Measurements from ENCODE around the gene HCRT.
A peak's percentile ranks its signal among the peaks of the same experiment; 100 is the strongest.
"Not testable (repeated sequence)": the region's sequence is repeated elsewhere in the genome, so short reads cannot be mapped to it uniquely, and the experiment has no call there.

Gene HCRT

DNA sequence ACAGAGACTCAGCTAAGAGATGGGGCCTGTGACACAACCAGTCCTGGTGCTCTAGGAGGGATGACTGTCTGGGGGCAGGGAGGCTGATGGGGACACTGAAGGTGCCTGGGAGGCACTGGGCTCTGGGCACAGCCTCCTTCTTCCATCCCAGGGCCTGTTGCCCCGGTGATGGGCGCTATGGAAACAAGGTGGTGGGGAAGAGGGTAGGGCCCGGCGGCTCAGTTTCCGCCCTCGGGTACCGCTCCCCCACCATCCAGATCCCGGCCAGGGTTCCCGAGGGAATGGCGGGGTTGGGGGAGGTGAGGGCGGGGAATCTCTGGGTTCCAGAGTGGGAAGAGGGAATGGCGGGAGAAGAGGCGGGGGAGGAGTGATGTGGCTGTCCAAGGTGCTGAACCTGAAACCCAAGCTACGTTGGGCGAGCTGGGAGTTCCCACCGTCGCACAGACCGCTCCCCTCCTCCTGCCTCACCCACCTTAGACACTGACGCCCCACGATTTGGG lies 5.3 kb downstream of the HCRT start:
- DNase-seq (ENCODE audit: low read depth) = no peak

DNA sequence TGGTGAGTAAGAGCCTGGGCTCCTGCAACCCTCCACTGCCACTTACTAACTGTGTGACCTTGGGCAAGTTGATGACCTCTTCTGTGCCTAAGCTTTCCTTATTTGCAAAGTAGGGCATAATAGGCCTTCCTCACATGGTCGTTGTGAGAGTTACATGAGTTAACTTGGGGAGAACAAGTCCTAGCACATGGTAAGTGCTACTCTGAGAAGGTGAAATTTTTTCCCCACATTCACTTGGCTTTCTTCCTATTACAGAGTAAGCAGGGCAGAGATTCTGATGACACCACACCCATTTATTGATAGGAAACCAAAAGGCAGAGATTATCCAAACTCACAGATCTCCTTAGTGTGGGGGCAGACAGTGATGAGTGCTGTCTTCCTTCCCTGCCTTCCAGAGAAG lies 5.9 kb downstream of the HCRT start:
- DNase-seq (ENCODE audit: low read depth) = no peak

DNA sequence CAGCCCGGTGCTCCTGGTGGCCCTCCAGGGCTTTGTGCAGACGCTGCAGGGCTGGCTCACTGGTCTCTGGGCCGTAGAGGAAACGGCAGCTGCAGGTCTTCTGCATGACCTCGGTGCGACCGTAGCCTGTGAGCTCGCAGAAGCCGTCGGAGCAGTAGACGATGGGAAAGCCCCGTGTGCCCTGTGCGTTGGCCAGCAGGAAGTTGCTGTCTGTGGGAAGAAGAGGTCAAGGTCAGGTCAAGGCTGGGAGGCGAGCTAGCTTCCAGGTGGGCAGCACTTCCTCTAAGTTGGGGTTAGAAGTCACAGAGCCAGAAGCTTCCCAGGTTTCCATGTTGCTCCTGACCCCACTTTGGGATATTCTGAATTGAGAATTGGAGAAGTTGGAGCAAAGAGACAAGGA lies 6.4 kb downstream of the HCRT start:
- DNase-seq (ENCODE audit: low read depth) = no peak

DNA sequence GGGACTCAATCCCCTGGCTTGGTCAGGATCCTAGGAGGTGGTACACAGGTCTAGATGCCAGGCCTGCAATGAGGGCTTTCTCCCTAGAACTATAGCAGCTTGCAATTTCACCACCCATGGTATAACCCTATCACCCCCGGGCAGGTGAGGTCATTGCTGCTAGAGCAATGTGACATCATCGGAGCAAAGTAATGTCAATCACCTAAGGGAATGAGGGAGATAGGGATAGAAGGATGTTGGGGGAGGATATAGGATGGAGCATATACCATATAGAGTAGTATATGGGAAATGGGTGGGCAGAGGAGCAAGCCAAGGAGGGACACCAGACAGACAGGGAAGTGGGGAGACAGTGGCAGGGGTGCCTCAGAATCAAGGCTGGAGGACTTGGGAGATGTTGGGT lies 7.6 kb downstream of the HCRT start:
- no peak for DNase-seq (ENCODE audit: low read depth)

DNA sequence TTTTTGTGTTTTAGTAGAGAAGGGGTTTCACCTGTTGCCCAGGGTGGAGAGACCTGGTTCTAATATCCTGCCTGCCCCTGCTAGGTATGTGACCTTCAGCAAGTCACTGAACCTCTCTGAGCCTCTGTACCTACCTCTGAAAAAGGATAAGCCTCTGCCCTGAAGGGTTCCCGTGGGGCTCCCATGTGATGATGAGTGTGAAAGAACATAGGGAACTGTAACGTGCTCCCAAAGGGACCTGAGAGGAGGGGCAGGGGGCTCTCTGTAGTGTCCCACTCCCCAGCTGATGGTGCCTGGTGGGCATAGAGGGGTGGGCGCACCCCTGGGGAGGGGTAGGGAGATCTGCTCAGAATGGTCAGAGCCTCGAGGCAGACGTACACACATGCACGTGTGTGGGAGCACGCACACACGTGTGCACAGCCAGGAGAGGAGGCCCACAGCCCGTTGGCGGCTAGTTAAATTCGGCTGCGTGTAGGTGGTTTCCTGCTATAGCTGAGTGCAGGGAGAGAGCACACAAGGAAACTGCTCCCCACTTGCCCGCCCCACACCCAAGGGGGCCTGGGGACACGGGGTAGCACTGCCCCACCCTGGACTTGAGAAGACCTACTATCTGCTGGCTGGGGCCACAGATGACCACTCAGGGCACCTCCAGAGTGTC lies 11.0 kb downstream of the HCRT start:
- DNase-seq (ENCODE audit: low read depth) = no peak

DNA sequence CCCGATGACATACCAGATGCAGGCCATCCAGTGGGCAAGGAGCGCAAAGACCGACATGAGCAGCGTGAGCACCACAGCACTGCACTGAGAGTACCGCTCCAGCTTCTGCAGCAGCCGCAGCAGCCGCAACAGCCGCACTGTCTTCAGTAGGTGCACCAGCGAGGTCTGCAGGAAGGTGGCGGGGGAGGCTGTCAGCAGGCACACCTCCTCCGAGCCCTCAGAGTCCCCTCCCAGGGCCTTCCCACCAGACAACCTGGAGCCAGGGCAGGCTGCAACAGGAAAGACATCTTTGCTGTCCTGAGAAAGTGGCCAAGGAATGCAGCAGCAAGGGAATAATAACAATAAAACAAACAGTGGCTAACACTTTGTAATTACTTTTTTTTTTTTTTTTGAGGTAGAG lies 13.4 kb downstream of the HCRT start:
- no peak for DNase-seq (ENCODE audit: low read depth)

DNA sequence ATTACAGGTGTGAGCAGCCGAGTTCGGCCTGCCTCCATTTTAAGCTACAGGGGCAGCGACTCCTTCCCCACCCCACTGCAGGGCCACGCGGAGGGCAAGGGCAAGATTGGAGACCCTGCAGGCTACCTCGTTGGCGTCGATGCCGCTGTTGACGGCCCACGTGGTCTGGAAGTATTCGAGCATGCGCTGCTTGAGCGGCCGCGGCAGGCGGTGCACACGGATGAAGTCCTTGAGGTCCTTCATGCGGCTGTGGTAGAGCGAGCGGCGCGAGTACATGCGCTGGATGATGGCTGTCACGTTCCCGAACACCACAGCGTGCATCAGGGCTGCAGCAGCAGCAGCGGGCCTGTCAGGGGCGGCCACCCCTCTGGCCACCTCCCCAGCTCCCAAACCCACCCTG lies 15.9 kb downstream of the HCRT start:
- no peak for DNase-seq (ENCODE audit: low read depth)

DNA sequence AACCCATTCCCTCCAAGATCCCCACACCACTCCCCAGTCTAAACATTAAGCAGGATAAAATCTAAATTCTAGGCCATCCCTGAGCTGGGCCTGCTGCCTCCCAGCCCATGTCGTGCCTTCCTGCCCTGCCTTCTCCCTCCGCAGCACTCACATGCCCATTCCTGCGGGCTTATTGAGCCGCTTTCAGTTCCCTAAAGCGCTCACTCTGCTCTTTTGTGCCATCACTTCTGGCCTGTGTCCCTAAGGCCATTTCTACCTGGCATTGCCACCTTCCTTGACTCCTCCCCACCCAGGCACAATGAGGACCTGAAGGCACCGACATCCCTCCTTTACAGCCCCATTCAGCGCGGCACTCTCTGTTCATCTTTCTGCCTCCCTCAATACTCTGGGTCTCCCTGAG lies 17.4 kb downstream of the HCRT start:
- no peak for DNase-seq (ENCODE audit: low read depth)

DNA sequence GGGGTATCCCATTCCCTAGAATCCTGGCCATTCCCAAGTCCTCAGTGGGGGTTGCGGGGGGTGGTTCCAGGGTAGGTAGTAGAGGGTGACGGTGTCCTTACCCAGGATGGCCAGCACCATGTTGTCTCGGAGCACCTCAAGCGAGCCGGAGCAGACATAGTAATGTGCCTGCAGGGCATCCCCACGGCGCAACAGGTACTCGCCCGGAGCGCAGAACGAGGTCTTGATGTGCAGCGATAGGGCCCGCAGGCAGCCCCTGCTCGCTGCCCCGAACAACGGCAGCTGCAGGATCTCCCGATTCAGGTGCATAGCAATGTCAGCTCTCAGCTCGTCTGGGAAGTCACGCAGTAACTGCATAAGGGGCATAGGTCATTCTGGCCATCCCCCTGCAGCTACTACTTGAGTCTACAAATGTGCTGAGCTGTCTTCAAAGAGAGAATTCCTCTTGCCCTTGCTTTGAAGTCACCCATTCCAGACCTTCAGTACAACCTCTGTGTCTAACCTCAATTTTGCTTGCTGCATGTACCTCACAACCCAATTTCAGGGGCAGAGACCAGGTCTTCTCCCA lies 19.0 kb downstream of the HCRT start:
- DNase-seq (ENCODE audit: low read depth) = no peak

DNA sequence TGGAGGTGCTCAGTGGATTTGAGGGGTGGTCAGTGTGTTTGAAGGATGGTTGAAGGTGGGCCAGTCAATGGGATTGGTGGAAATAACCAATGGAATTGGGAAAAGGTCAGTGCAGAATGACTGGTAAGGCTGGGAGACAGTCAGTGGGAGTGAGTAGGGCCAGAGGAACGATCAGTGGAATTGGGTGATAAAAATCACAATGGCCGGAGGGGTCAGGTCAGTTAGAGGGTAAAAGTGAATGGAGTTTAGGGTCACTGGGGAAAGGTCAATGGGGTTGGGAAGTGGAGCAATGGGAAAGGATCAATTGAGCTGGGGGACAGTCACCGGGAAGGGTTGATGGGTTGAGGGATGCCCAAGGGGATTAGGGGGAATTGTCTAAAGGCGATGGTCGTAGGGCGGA lies 19.5 kb downstream of the HCRT start:
- no peak for DNase-seq (ENCODE audit: low read depth)

DNA sequence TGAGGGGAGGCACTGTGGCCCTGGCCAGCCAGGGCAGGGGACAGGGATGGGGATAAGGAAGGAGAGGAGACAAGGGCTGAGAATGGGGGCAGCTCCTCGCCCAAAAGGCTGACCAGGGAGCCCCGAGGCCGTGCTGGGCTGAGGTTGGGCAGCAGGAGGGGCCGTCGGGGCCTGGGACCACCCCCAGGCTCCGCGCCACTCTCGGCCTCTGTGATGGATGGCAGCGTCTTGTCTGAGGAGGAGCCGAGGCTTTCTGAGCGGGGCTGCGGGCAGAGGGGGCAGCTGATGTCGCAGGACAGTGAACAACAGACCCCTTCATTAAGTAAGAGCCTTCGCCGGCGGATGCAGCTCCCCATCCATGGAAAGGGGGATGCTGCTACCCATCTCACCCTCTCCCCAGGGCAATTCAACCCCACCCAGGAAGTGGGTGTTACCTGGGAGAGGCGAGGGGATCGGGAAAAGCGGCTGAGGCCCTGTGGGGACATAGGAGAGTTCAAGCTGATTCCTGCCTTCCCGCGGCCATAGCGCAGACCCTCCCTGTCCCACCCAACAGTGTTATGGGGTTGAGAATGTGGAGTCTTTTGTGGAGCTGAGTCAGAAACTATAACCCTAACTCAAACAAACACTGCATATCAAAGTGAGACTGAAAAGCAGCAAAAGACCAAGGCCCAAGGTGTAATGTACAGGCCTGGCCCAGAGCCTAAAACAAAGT lies 21.4 kb downstream of the HCRT start:
- no peak for DNase-seq (ENCODE audit: low read depth)

DNA sequence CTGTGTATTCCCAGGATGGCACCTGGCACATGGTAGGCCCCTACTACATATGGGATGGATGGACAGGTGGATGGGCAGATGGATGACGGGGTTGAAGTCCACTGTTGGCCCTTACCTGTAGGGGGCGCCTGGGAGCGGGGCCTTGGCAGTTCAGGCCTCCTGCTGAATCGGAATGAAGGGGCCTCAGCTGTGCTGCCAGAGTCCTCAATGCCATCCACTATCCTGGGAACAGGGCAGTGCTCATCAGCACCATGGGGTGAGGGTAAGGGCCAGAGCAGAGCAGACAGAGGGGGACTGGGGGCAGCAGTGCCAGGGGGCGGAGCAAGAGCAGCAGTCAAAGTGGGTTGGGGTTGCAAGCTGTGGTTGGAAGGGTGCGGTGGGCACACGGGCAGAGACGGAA lies 22.1 kb downstream of the HCRT start:
- no peak for DNase-seq (ENCODE audit: low read depth)

DNA sequence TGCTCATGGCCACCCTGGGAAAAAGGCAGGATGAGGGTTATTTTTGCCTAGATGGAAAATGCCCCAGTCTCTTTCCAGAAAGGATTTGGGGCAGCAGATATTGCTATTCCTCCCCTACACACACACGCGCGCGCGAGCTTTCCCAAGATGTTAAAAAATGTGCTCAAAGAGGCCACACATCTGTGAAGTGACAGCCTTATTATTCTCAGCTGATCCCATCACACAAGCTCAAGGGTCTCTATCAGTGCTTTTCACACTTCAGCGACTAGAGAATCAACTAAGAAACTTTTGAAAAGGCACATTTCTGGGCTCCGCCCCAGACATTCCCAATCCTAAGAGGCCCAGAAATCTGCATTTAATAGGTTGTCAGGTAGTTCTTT lies 24.7 kb downstream of the HCRT start:
- DNase-seq (ENCODE audit: low read depth) = no peak

DNA sequence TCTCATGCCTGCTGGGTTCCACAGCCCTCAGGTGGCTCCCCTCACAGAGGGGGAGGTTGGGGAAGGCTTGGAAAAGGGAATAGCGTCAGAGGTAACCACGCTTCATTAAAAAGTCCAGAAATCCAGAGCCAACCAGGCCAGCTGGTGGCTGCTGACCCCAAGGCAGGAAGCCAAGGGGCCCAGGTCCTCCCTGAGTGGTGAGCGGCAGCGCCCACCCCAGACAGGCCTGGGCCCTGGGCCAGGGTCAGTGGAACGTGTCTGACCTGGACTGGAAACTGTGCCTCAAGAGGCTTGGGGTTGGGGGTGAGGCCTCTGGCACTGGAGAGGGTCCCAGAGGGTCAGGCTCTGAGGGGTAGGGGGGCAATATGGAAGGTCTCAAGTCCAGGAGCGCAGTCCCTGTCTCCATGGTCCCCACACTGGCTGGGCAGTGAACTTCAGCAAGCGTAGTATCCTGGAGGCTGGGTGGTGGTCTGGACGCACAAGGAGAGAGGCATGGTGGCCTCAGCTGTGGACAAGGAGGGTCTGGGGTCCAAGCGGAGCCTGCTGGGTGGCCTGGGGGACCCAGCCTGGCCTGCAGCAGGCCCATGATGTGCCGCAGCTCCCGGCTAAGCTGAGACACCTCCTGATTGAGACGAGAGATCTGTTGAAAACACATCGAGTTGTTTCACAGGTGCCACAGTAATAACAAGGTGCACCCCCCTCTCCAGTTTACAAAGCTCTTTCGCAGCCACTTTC lies 25.3 kb downstream of the HCRT start:
- DNase-seq (ENCODE audit: low read depth) = no peak

DNA sequence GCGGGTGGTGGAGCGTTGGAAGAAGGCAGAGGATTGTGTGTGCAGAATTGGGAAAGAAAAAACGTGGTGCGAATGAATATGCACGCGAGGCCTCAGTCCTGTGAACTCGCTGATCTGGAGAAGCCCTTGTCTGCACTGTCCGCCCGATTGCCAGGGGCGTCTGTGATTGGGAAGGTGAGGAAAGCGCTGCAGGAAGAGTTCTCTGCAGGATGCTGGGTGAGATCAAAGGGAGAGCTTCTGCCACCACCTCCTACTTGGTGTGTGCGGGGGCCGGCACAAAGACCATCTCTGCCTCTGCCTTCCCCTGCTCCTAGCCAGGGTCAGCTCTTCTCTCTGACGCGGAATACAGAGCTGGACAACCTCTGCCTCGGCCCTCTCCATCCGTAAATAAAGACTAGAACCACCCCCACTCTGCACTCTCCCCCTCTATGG lies 29.6 kb downstream of the HCRT start:
- DNase-seq (ENCODE audit: low read depth) = no peak

DNA sequence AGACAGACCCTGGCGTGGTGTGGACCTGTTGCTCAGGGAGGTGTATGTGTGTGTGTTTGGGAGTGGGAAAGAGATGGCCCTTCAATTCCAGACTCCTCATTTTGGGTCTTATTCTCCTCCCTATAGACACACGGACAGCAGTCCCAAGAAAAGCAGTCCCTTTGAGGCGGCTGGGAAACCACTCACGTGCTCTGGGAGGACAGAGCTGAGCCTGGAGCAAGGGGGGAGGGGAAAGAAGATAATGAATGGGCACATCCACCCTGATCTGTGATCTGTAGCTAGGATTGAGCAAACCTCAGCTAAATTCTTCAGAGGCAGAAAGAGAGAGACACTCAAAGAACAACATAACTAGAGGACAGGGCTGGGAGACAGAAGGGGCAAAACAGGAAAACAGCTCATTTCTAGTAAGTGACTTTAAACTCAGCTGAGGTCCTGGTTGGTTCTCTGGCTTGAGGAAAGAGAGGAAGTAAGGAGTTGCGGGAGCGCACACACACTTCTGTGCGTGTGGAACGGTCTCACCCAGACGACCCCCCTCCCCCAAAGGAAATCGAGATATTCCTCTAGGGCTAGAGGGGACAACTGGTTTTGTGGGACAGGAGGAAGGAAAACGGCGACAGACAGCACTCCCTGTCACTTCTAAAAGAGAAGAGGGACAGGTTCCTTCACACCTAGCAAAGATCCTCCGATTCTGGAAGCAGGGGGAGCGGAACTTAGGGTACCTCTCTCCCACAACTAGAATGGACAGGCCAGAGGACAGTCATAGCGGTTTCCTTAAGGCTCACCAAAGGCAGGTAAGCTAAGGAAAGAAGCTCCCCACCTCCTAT lies 31.1 kb downstream of the HCRT start:
- DNase-seq (ENCODE audit: low read depth) = no peak

DNA sequence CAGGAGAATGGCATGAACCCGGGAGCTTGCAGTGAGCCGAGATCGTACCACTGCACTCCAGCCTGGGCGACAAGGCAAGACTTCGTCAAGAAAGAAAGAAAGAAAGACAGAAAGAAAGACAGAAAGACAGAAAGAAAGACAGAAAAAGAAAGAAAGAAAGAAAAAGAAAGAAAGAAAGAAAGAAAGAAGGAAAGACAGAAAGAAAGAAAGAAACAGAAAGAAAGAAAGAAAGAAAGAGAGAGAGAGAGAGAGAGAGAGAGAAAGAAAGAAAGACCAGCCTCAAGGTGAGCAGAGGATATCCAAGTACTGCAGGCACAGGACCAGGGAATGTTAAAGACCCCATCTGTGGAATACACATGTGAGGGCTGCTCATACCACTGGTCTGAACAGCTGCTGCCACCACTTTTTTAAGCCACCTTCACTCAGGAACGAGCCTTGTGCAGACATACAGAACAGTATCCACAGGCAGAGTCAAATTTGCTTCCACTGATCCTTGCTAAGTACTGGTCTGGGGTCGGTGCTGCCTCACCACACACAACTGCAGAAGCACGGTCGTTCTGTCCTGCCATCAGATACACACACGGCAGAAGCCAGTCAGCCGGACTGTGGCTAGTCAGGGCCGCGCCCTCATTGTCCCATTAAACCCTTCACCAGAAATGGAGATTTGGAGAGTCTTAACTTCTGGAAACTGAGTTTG lies 38.2 kb downstream of the HCRT start:
- DNase-seq (ENCODE audit: low read depth) = no peak

DNA sequence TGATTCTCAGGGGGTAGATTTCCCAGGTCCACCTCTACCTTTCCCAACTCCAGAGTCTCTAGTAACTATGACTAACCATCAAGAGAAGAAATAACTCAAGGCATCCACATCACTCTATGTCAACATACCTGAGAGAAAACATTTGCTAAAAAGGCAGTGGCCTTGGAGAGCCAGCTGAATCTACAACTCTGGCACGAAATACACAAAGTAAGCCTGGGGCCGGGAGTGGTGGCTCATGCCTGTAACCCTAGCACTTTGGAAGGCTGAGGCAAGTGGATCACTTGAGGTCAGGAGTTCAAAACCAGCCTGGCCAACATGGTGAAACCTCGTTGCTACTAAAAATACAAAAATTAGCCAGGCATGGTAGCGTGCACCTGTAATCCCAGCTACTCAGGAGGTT lies 42.1 kb downstream of the HCRT start:
- not testable (repeated sequence) for DNase-seq (ENCODE audit: low read depth)

DNA sequence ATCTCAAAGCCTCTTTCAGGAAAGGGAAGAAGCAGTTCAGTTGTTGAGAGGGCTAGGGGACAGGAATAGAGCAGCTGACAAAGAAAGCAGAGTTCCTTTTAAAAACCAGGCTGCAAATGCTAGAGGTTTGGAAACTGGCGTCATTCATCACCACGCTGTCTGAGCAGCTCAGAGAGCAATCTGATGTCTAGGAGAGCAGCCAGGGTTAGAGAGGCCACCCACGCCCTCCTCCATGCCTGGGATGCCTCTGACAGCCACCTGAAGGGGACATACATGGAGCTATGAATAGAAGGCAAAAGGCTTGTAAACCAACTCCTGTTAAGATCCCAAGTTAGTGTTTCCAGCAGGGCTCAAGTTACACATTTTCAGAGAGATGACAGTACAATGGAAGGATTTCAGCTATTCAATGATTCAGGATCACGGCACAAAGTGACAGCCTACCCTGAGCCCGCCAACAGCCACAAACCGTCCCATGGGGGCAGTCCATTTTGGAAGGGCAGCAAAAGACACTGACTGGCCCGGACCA lies 42.8 kb downstream of the HCRT start:
- DNase-seq (ENCODE audit: low read depth) = peak; percentile 88

DNA sequence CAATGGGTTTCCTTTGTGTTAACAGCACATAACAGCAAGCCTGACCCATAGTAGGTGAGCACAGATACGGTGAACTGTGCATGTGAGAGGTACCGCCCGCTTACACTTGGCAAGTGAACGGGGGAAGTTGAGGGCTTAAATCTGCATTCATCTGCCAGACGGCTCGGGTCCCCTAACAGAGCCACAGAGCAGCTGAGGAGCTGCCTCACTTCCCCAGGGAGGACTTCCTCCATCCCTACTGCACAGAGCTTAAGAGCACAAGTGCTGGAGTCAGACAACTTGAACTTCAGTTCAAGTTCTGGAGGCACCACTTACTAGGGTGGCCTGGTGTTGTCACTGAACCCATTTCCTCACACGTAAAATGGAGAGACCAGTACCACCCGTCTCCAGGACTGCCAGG lies 43.9 kb downstream of the HCRT start:
- no peak for DNase-seq (ENCODE audit: low read depth)

DNA sequence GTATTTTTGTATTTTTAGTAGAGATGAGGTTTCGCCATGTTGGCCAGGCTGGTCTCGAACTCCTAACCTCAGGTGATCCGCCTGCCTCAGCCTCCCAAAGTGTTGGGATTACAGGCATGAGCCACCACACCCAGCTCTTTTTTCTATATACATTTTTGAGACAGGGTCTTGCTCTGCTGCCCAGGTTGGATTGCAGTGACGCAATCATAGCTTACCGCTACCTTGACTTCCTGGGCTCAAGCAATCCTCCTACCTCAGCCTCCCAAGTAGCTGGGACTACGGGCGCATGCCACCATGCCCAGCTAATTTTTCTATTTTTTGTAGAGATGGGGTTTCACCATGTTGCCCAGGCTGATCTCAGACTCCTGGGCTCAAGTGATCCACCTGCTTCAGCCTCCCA lies 44.6 kb downstream of the HCRT start:
- not testable (repeated sequence) for DNase-seq (ENCODE audit: low read depth)
